NOMO-1 (cell line): ENCODE data around the gene ZRSR2.

Experiments
- DNase-seq, 2 experiments: peaks; one replicate each; lab custom pipeline; 2025; ENCODE audit not compliant: unreplicated experiment in 2 of 2; lab: John Stamatoyannopoulos, UW

The ZRSR2 gene

DNA sequence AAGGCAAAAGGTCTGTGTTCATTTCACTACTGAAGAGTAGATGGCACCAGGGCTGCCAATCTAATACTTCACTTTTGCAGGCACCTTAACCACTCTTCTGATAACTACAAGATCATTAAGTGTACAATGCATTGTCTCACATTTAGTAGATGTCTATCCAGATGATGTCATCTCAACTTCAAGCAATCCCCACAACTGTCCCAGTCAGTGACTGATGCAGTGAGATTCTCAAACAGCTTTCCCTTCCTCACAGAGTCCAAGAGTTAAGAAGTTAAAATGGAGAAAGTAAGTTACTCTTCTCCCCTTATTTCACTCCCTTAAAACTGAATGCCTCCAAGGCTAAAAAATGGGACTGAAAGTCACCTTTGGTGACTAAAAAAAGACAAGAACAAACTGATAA lies 53.7 kb downstream of the ZRSR2 start:
- DNase-seq: no peak

DNA sequence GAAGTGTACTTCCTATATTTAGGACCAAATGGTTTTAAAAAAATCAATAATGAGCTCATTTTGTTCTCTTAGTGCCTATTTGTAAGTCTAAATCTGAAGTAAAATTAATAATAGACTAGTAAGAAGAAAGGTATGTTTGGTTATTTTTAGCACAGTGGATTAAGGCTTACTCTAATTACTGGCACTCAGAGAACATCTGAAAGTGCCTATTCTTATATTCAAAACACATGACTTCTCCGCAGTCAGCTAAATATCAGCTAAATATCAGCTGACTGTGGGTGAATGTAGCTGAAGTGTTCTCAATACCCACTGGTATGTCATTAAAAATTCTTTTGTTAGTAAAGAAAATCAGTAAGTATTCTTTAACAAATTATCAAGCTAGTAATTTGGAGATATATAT lies 58.3 kb downstream of the ZRSR2 start:
- no peak for DNase-seq

DNA sequence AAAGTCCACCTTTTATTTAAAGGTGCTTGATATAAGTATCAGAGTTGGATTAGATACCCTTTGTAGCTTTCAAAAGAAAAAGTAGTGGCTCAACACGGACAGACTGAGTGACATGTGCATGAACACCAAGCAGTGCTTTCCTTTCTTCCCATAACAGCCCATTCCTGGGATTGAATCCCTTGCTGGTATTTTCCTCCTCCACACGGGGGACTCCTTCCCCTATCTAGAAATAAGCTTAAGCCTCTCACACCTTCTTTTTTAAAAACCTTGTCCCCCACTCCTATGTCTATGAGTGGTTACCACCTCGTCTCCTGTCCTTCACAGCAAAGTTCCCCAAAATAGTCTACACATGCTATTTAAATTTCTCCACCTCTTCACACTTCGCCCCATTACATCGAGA lies 59.3 kb downstream of the ZRSR2 start:
- no peak for DNase-seq

DNA sequence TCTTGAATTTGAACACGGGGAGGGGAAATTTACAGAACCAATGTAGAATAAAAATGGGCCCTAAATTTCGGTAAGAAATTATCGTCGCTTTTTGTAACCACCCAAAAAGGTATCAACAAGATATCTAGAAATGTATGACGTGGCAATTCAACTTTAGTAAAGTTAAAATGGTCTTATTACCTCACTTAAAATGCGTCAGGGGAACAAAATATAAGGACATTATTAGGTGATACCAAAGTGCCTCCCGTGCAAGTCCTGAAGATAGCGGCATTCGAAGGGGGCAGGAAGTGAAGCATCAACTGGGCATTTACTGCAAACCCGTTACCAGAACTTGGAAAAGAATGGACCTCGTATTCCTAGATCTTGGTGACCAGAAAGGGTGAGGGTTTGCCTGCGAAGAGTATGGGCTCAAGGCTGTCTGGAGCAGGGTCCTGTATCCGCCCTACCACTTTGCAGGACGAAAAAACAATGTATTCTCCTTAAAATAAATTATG lies 63.3 kb downstream of the ZRSR2 start:
- DNase-seq: no peak

DNA sequence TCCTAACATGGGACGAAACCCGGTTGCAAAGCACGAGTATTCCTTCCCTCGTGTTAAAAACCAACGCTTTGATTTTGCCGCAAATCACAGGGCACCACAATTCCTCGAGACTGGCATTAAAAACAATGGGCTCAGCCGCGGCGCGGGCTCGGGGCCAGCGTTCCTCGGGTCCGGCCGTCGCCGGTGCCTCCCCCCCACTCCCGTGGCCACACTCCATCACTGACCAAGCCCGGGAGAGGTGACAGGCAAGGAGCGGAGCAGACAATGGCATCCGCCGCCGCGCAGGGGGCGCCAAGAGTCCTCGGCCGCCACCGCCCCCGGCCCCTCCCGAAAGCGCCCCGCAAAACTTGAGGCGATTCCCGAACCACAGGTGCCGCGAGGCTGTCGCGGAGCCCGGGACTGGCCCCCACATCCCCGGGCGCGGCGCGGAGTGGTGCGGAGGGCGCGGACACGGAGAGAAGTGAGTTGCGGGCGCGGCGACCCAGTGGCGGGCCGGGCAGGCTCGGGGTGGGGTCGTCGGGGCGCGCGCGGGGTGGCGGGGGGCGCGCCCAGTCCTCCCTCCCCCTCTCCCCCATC lies 63.9 kb downstream of the ZRSR2 start:
- DNase-seq: peak; percentile 33 to 57

DNA sequence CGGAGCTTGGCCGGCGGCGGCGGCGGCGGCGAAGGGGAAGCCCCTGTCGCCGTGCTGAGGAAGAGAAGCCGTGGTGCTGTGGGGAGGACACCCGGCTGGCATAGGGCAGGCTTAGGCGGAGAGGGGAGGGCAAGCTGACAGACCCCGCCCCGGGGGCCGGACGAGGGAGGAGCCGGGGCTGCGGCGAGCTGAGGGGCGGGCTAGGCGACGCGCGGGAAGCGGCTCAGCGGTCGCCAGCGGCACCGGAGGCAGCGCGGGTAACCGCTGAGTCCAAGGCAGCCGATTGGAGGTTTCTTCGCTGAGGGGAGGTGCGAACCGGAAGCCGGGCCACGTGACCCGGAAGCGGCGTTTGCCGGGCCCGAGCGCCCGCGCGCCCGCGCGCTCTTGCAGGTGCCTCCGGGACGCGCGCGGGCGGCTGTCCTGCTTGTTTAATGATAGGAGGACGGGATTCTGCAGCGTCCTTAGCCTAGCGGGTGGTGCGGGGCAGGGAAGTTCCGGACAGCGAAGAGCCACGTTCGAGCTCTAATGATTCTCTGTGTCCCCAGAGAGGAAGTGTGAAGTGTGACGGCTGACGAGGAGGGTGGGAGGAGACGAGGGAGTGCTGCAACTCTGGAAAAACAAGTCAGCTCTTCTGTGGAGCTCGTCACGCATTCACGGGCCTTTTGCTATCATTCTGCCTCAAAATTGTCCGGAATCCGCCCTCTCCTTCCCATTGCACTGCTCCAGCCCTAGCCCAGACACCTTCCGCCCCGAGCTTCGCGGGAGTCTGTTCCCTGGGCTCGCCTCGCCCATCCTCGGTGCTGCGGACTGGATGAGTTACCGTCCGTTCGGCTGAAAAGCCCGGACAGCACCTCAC lies 64.7 kb downstream of the ZRSR2 start, which contains the start of gene AP1S2:
Gene AP1S2 (minus strand): TSS at position 102 of the 856 bp plus-strand sequence. CDS start 2,289 bp downstream, outside the sequence.
- DNase-seq: peak; percentile 98 to 99

DNA sequence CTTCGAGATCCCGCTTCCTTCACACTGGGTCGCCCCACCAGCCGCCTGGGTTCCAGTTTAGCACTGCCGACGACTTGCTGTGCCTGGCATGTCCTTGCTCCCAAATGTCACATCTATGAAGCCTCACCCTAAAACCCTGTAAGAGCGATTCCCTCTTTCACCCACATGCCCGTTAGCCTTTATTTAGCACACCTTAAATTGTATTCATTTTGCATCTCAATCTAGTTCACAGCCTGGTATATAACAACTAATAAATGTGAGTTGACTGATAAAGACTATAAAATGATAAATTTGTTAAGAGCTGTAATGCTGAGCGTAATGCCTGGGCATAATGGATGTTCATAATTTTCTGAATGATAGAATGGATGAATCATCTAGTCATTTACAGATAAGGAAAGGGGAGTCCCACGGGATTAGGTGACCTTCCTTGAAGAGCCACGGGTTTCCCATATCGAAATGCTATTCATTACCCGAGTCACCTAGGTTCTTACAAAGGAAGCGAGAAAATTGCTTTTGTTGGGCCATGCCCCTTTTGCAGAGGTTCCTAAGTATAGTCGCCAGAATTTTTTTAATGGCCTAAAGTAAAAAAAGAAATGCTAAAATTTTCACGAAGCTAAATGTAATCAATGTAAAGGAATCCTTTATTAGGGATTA lies 65.4 kb downstream of the ZRSR2 start:
- DNase-seq: peak in 1 of 2 experiments; percentile 71

DNA sequence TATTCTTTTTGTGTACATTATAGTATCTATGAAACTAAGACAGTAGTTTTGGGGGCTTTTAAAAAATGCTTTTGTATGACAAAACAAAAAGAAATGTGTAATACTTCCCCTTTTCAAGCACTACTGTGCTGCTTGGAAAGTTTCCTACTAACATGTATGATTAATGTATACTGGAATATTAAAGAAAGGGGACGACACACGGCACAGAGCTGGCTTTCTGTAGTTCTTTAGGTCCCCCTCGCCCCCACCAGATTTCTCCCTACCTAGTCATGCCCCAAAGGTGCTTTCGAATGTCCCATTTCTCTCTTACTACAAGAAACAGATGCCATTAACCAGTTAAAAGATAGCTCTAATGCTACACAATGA lies 65.9 kb downstream of the ZRSR2 start:
- DNase-seq: peak in 1 of 2 experiments; percentile 71

DNA sequence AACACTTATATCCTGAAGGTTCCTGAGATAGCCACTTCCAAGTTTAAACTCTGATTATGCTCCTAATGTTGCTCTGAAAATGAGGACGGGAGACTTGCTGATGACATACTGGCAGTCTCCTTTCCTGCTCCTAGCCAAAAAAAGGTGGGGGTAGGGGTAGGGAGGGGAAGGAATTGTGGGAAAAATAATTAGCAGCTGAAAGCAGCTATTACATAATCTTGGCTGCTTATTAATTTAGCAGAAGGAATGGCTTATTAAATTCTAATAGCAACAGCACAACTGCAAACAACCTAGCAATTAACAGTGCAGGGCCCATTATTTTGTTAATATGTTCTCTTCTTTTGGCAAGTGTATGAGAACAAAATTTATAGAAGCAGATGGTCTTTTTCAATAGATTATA lies 66.4 kb downstream of the ZRSR2 start:
- DNase-seq: no peak

DNA sequence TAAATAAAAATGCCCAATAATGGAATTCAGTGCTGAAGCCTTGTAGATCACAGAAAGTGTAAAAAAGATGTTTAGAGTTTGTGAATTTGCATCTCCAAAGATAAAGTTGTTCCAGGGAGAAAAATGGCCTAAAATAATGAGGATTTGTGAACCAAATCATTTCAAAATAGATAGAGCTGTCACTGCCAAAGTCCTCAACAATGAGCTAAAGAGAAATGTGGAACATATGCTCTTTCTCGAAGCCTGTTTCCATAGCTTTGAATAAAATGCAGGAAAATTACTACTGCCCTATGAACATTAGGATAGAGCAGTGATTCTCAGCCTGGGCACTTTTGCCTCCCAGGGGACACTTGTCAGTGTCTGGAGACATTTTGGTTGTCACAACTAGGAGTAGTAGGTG lies 67.8 kb downstream of the ZRSR2 start:
- no peak for DNase-seq

DNA sequence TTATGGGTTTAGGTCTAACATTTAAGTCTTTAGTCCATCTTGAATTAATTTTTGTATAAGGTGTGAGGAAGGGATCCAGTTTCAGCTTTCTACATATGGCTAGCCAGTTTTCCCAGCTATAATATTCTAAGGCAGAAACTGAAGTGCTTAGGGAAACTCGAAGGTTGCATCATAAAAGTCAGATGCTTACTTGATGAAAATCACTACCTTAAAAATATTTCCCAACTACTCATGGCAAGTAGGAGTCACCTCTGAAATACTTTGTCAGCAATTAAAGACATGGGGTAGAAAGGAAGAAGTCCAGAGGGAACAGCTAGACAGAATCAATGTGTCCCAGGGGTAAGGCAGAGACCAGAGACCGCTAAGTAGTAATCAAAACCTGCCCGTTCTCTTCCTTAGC lies 70.6 kb downstream of the ZRSR2 start:
- DNase-seq: no peak

DNA sequence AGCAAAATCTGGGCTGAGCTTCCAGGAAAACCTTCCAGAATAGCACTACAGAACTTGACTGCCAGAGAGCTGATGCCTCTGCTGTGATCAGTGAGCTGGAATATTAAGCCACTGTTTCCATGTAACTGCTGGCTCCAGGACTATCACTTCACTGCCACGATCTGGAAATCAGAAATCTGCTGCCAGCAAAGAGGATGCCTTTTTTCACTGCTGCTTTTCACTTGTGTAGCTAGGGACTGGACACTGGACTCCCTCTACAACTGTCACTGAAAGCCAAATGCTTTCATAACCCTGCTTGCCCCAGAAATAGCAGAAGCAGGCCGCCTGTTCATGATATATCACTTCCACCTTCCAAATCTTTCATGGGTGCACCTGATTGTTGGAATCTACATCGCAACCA lies 73.7 kb downstream of the ZRSR2 start:
- DNase-seq: peak; percentile 51 to 82

DNA sequence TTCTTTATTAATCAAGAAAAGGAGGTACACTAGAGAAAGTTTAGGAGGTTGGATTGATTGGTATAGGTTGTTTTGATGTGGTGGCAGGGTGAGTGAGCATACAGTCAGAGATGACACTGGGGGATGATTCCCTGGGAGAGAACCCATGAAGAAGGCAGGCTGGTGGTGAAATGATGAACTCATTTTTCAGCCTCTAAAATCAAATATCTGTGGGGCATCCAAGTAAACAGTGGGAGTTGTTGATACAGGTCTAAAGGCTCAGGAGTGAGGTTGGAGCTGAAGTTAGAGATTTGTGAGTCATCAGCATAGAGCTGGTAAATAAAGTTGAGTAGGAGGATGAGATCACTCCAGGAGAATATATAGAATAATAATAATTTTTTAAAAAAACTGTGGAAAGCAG lies 74.3 kb downstream of the ZRSR2 start:
- no peak for DNase-seq

DNA sequence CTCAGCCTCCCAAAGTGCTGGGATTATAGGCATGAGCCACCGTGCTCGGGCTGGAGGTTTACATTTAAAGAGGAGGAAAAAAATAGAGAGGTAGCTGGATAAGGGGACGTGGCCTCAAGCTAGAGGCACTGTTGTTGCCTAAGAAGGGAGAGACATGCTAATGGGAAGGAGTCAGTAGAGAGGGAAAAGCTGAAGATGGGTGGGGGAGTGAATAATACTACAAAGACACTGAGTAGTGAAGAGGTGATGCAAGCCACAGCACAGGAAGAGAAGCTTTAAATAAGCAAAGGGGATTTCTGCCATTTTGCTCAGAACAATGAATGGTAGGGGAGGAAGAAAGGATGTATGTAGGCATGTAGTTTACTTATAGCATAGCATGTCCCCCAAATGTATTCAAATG lies 75.9 kb downstream of the ZRSR2 start:
- DNase-seq: no peak

DNA sequence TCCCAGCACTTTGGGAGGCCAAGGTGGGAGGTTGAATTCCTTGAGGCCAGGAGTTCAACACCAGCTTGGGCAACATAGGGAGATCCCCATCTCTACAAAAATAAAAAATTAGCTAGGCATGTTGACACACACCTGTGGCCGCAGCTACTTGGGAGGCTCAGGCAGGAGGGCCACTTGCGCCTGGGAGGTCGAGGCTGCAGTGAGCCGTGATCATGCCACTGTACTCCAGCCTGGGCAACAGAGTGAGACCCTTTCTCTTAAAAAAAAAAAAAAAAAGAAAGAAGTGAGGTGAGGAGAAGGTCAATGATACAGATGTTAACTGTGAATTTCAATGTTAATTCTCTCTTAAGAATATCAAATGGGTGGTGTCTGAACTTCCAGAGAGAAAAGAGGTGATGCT lies 79.4 kb downstream of the ZRSR2 start:
- DNase-seq: no peak

DNA sequence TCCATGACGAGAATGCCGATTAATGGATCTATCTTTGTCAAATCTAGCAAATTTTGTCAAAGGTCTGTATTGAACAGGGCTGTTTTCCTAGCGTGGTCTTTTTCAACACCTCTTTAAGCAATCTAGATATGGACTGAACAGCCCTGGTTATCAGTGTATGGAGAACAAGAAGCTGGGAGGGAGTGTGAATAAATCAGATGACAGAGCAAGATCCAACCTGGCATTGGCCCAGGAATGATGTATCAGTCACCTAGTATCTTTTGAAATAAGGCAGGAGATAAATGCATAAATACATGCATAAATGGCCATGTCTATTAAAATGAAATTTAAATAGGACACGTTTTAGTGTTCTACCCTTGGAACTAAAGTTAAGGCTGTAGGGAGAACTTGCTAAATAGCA lies 80.0 kb downstream of the ZRSR2 start:
- DNase-seq: no peak
